Natural killer cell treated with Interleukin-12 subunit alpha and Interleukin-12 subunit beta and Interleukin-15 and Interleukin-18, amount 100 ng/mL, for 72 hours (primary cell): ENCODE data around the gene SPIRE2. TPM values are rescaled to one million over a fixed set of nuclear protein-coding genes. Genes with fewer than 3 reads are reported as not detected.
"Not testable (repeated sequence)": the region's sequence is repeated elsewhere in the genome, so short reads cannot be mapped to it uniquely, and the experiment has no call there.

Experiments used
- ATAC-seq, 2 donors: fragments of 150-1000 bp; cut with Tn5 transposase in 1 of 2; sonication (Bioruptor Pico), chemical (Tn5 transposase) in 1 of 2; 2 replicates each; pipeline ENCODE4 v1.10.0; 2021
- DNase-seq: peaks from one replicate; pipeline ENCODE4 v3.0.0; 2022; ENCODE audit warnings: low spot score
- H3K27ac Mint-ChIP-seq, 2 donors: 1 replicate in 1 of 2; 2 replicates in 1 of 2; pipeline ENCODE4 v1.8.0; 2022; ENCODE audit warnings: mixed read lengths in 2 of 2, mild to moderate bottlenecking in 1 of 2, moderate library complexity in 1 of 2
- H3K27me3 Mint-ChIP-seq, 2 donors: 1 replicate in 1 of 2; 2 replicates in 1 of 2; pipeline ENCODE4 v1.8.0; 2022; ENCODE audit warnings: mixed read lengths in 2 of 2
- H3K36me3 Mint-ChIP-seq: one replicate; pipeline ENCODE4 v1.8.0; 2022; ENCODE audit warnings: mixed read lengths
- H3K4me1 Mint-ChIP-seq, 2 donors: 1 replicate in 1 of 2; 2 replicates in 1 of 2; pipeline ENCODE4 v1.8.0; 2022; ENCODE audit warnings: low read depth in 2 of 2, mixed read lengths in 2 of 2, mild to moderate bottlenecking in 1 of 2
- H3K4me3 Mint-ChIP-seq: one replicate; pipeline ENCODE4 v1.8.0; 2022; ENCODE audit warnings: mixed read lengths
- H3K9me3 Mint-ChIP-seq: 2 replicates; pipeline ENCODE4 v1.8.0; 2022; ENCODE audit warnings: mixed read lengths
- total RNA-seq, 2 donors: library from RNA; stranded (reverse); gene quantifications; one replicate each; pipeline ENCODE4 v1.2.3, GENCODE V29; 2022

Gene SPIRE2
- total RNA-seq, 2 donors from 2014 or later, result 2.5 to 3.9 TPM

- Mint-ChIP-seq H3K27ac (peak overlapping the region; percentile 67 to 85), H3K4me1 (peaks cover 25 to 34% of the 10 kb centered on the region in 2 donors), H3K36me3 (no peaks in the 10 kb centered on the region), H3K27me3 (no peaks in the 10 kb centered on the region), H3K9me3 (no peaks in the 10 kb centered on the region), H3K4me3 (peak overlapping the region; percentile 62)
- DNase-seq, result no peak
- ATAC-seq, result no peak
Observed at GRCh38 chr16:89822188-89823086, 5.8 kb upstream of the SPIRE2 start.

- no peak overlapping the region for H3K4me3 Mint-ChIP-seq
- DNase-seq (no peak), ATAC-seq (no peak)
- H3K27ac Mint-ChIP-seq, result no peak overlapping the region
- H3K36me3 Mint-ChIP-seq, result no peaks in the 10 kb centered on the region
- H3K4me1 Mint-ChIP-seq, result peaks cover 22 to 26% of the 10 kb centered on the region in 2 donors
- H3K9me3 Mint-ChIP-seq, result no peaks in the 10 kb centered on the region
- peaks cover 0 to 2% of the 10 kb centered on the region in 2 donors for H3K27me3 Mint-ChIP-seq
Observed at GRCh38 chr16:89823087-89823823, 5.0 kb upstream of the SPIRE2 start.

- ATAC-seq, H3K9me3 Mint-ChIP-seq, H3K27ac Mint-ChIP-seq, H3K36me3 Mint-ChIP-seq, H3K27me3 Mint-ChIP-seq, H3K4me3 Mint-ChIP-seq, DNase-seq: not testable (repeated sequence)
- peaks cover 22 to 23% of the 10 kb centered on the region in 2 donors for H3K4me1 Mint-ChIP-seq
Observed at GRCh38 chr16:89823824-89824148, 4.5 kb upstream of the SPIRE2 start.

- Mint-ChIP-seq H3K36me3 (no peaks in the 10 kb centered on the region), H3K27me3 (peaks cover 0 to 8% of the 10 kb centered on the region in 2 donors), H3K27ac (no peak overlapping the region), H3K4me1 (peaks cover 14 to 15% of the 10 kb centered on the region in 2 donors), H3K4me3 (peak overlapping the region; percentile 25), H3K9me3 (no peaks in the 10 kb centered on the region)
- no peak for ATAC-seq
- DNase-seq, result no peak
Observed at GRCh38 chr16:89826531-89827382, 1.5 kb upstream of the SPIRE2 start.

- no peaks in the 10 kb centered on the region for H3K36me3 Mint-ChIP-seq
- H3K4me1 Mint-ChIP-seq, result peaks cover 6 to 8% of the 10 kb centered on the region in 2 donors
- no peak overlapping the region for H3K4me3 Mint-ChIP-seq
- H3K9me3 Mint-ChIP-seq, result no peaks in the 10 kb centered on the region
- H3K27ac Mint-ChIP-seq, result no peak overlapping the region
- peaks cover 0 to 8% of the 10 kb centered on the region in 2 donors for H3K27me3 Mint-ChIP-seq
- ATAC-seq, result no peak
- no peak for DNase-seq
Observed at GRCh38 chr16:89827383-89828198, 684 bp upstream of the SPIRE2 start.

GRCh38 chr16:89828870-89829629 is 775 bp downstream of the SPIRE2 start:
- DNase-seq, result peak; percentile 56
- no peaks in the 10 kb centered on the region for H3K9me3 Mint-ChIP-seq
- H3K4me1 Mint-ChIP-seq, result peaks cover 4 to 5% of the 10 kb centered on the region in 2 donors
- H3K36me3 Mint-ChIP-seq, result no peaks in the 10 kb centered on the region
- no peak overlapping the region for H3K27ac Mint-ChIP-seq
- no peak for ATAC-seq
- peak overlapping the region; percentile 29 for H3K4me3 Mint-ChIP-seq
- peaks cover 0 to 8% of the 10 kb centered on the region in 2 donors for H3K27me3 Mint-ChIP-seq

- DNase-seq (peak; percentile 44), ATAC-seq (no peak)
- no peaks in the 10 kb centered on the region for H3K9me3 Mint-ChIP-seq
- no peaks in the 10 kb centered on the region for H3K36me3 Mint-ChIP-seq
- peak overlapping the region; percentile 24 for H3K4me3 Mint-ChIP-seq
- H3K27me3 Mint-ChIP-seq, result peaks cover 0 to 8% of the 10 kb centered on the region in 2 donors
- H3K27ac Mint-ChIP-seq, result no peak overlapping the region
- H3K4me1 Mint-ChIP-seq, result peaks cover 4 to 5% of the 10 kb centered on the region in 2 donors
Observed at GRCh38 chr16:89829630-89830437, 1.6 kb downstream of the SPIRE2 start.

GRCh38 chr16:89831810-89832328 is 3.6 kb downstream of the SPIRE2 start:
- DNase-seq (no peak), ATAC-seq (no peak)
- H3K27ac Mint-ChIP-seq, result no peak overlapping the region
- peaks cover 0 to 8% of the 10 kb centered on the region in 2 donors for H3K27me3 Mint-ChIP-seq
- H3K4me1 Mint-ChIP-seq, result peaks cover 4 to 5% of the 10 kb centered on the region in 2 donors
- H3K4me3 Mint-ChIP-seq, result no peak overlapping the region
- H3K9me3 Mint-ChIP-seq, result no peaks in the 10 kb centered on the region
- H3K36me3 Mint-ChIP-seq, result no peaks in the 10 kb centered on the region

- not testable (repeated sequence) for H3K4me3 Mint-ChIP-seq, ATAC-seq, H3K27ac Mint-ChIP-seq, DNase-seq, H3K27me3 Mint-ChIP-seq, H3K36me3 Mint-ChIP-seq, H3K9me3 Mint-ChIP-seq
- peaks cover 9 to 10% of the 10 kb centered on the region in 2 donors for H3K4me1 Mint-ChIP-seq
Observed at GRCh38 chr16:89833664-89834363, 5.5 kb downstream of the SPIRE2 start.

GRCh38 chr16:89834813-89835363 is 6.6 kb downstream of the SPIRE2 start:
- not testable (repeated sequence) for ATAC-seq, H3K27ac Mint-ChIP-seq, H3K36me3 Mint-ChIP-seq, H3K4me3 Mint-ChIP-seq, H3K9me3 Mint-ChIP-seq, H3K27me3 Mint-ChIP-seq, DNase-seq
- peaks cover 10 to 11% of the 10 kb centered on the region in 2 donors for H3K4me1 Mint-ChIP-seq

- H3K4me1 Mint-ChIP-seq, result peaks cover 12 to 16% of the 10 kb centered on the region in 2 donors
- not testable (repeated sequence) for H3K4me3 Mint-ChIP-seq, H3K36me3 Mint-ChIP-seq
Observed at GRCh38 chr16:89836484-89836883, 8.2 kb downstream of the SPIRE2 start.

More at GRCh38 chr16:89836484-89836883, 8.2 kb downstream of the SPIRE2 start:
- H3K27me3 Mint-ChIP-seq, H3K9me3 Mint-ChIP-seq, ATAC-seq, H3K27ac Mint-ChIP-seq, DNase-seq: not testable (repeated sequence)
